Activated CD8-positive, alpha-beta memory T cell treated with anti-CD3 and anti-CD28 coated beads, Interleukin-2, amount 50 U/mL, for 4 hours (primary cell): Measurements from ENCODE around the gene CIB4.

ENCODE experiments used
- DNase-seq: peaks from one replicate; pipeline ENCODE4 v3.0.0-alpha.2; 2020

CIB4 gene

GRCh38 chr2:26564121-26564644, 77.0 kb downstream of the CIB4 start:
- DNase-seq, result no peak

- DNase-seq, result no peak
Observed at GRCh38 chr2:26563686-26564085, 77.5 kb downstream of the CIB4 start.

- peak; percentile 8 for DNase-seq
Observed at GRCh38 chr2:26562811-26563645, 78.1 kb downstream of the CIB4 start.

- DNase-seq, result peak; percentile 18
Observed at GRCh38 chr2:26561918-26562810, 79.0 kb downstream of the CIB4 start.

GRCh38 chr2:26561376-26561775, 79.8 kb downstream of the CIB4 start:
- DNase-seq, result peak; percentile 7

- DNase-seq, result peak; percentile 1
Observed at GRCh38 chr2:26560892-26561291, 80.3 kb downstream of the CIB4 start.

- DNase-seq, result peak; percentile 2
Observed at GRCh38 chr2:26559556-26559955, 81.6 kb downstream of the CIB4 start.

- peak; percentile 1 for DNase-seq
Observed at GRCh38 chr2:26559044-26559405, 82.1 kb downstream of the CIB4 start.

- no peak for DNase-seq
Observed at GRCh38 chr2:26558271-26559043, 82.7 kb downstream of the CIB4 start.

GRCh38 chr2:26557244-26557925, 83.8 kb downstream of the CIB4 start:
- no peak for DNase-seq

GRCh38 chr2:26556309-26557243, 84.6 kb downstream of the CIB4 start:
- no peak for DNase-seq

- no peak for DNase-seq
Observed at GRCh38 chr2:26555246-26556133, 85.7 kb downstream of the CIB4 start.

GRCh38 chr2:26552641-26553374, 88.4 kb downstream of the CIB4 start:
- no peak for DNase-seq

- no peak for DNase-seq
Observed at GRCh38 chr2:26550276-26551015, 90.7 kb downstream of the CIB4 start.

GRCh38 chr2:26542676-26543505, 98.3 kb downstream of the CIB4 start:
- DNase-seq, result no peak

- DNase-seq, result no peak
Observed at GRCh38 chr2:26542194-26542455, 99.0 kb downstream of the CIB4 start.

GRCh38 chr2:26541401-26542193, 99.6 kb downstream of the CIB4 start:
- no peak for DNase-seq
